Upper lobe of left lung (tissue), 4 donors: Measurements from ENCODE around the gene ASPA.

Source experiments
- EP300 ChIP-seq, 4 donors: sonication (generic); formaldehyde crosslinking; IDR thresholded peaks; one replicate each; pipeline ENCODE4 v1.5.1; 2017; ENCODE audit warnings: antibody characterized with exemption in 4 of 4, control low read depth in 2 of 4
- POLR2A ChIP-seq, 4 donors: fragments of 450-650 bp; IDR thresholded peaks; one replicate each; pipeline ENCODE4 v1.5.1; 2016 to 2017; ENCODE audit warnings: antibody characterized with exemption in 4 of 4, mild to moderate bottlenecking in 2 of 4
- POLR2AphosphoS5 ChIP-seq, 2 donors: sonication (generic); formaldehyde crosslinking; IDR thresholded peaks; one replicate each; pipeline ENCODE4 v1.5.1; 2017; ENCODE audit warnings: antibody characterized with exemption in 2 of 2
- TF ChIP-seq, protein P1 (sequence below), 6 experiments: fragments of 450-650 bp in 4 of 6; fragments of 200-600 bp in 2 of 6; sonication (generic) in 2 of 6; IDR thresholded peaks; one replicate each; pipeline ENCODE4 v1.5.1; 2016 to 2019; ENCODE audit warnings: antibody characterized with exemption in 6 of 6

DNA sequence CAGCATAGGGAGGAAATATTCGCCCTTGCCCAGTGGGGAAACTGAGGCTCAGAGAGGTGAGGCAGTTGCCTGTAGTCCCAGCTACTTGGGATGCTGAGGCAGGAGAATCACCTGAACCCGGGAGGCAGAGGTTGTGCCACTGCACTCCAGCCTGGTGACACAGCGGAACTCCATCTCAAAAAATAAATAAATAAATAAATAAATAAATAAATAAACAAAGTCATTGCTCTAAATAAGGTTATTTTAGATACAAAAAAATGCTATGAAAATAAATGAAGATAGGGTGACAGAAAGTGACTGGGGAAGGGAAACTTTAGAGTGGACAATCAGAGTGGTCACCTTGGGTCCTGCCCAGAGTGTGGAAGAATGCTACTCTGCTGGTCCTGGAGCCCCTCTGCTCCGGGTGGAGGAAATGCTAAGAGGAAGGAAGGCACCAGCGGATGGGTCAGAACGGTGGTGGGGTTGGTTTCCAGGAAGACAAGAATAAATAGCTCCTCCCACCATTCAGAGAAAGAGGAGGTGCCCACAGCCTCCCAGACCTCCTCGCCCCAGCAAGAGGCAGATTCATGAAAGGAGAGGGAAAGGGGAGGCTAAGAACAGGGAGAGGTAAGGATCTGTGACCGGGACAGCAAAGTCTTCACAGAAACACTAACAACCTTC is 64.2 kb downstream of the ASPA start:
- TF ChIP-seq, protein P1, sequence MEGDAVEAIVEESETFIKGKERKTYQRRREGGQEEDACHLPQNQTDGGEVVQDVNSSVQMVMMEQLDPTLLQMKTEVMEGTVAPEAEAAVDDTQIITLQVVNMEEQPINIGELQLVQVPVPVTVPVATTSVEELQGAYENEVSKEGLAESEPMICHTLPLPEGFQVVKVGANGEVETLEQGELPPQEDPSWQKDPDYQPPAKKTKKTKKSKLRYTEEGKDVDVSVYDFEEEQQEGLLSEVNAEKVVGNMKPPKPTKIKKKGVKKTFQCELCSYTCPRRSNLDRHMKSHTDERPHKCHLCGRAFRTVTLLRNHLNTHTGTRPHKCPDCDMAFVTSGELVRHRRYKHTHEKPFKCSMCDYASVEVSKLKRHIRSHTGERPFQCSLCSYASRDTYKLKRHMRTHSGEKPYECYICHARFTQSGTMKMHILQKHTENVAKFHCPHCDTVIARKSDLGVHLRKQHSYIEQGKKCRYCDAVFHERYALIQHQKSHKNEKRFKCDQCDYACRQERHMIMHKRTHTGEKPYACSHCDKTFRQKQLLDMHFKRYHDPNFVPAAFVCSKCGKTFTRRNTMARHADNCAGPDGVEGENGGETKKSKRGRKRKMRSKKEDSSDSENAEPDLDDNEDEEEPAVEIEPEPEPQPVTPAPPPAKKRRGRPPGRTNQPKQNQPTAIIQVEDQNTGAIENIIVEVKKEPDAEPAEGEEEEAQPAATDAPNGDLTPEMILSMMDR (IDR thresholded peaks at IDR 0.05) = no peak
- TF ChIP-seq POLR2A (IDR thresholded peaks at IDR 0.05) = no peak
- TF ChIP-seq POLR2AphosphoS5 (IDR thresholded peaks at IDR 0.05) = no peak
- TF ChIP-seq EP300 (IDR thresholded peaks at IDR 0.05) = no peak
